Astrocyte of the cerebellum (primary cell): ENCODE measurements around the gene PALLD.

Experiments
- DNase-seq: peaks from one replicate; pipeline ENCODE4 v3.0.0-alpha.2; 2011; ENCODE audit warnings: low read depth
- H3K4me3 ChIP-seq: 2 replicates; pipeline ENCODE4 v1.5.1; 2011; ENCODE audit warnings: mild to moderate bottlenecking, low read depth, low read length, moderate library complexity
- CTCF ChIP-seq: IDR thresholded peaks from 2 replicates; pipeline ENCODE4 v1.5.1; 2012; ENCODE audit warnings: low read length, low read depth, moderate library complexity, mild to moderate bottlenecking; ENCODE audit errors: missing control alignments
- in situ Hi-C: cut with HindIII; loops from 2 replicates; pipeline ENCODE4 v1.10.0; 2017; ENCODE audit warnings: low sequenced_read_pairs

The PALLD gene

GRCh38 chr4:168621806-168622589, 125.1 kb downstream of the PALLD start:
- no peak for TF ChIP-seq CTCF
- in situ Hi-C loops: no loop called here
- H3K4me3 ChIP-seq: no peak overlapping the region
- peak; percentile 97 for DNase-seq

GRCh38 chr4:168622600-168622999, 125.7 kb downstream of the PALLD start:
- TF ChIP-seq CTCF: no peak
- no peak for DNase-seq
- in situ Hi-C loops: no loop called here
- H3K4me3 ChIP-seq: no peak overlapping the region

- no peak for DNase-seq
- in situ Hi-C loops: no loop called here
- no peak for TF ChIP-seq CTCF
- no peak overlapping the region for H3K4me3 ChIP-seq
These were observed 126.2 kb downstream of the PALLD start for GRCh38 chr4:168623011-168623410.

- in situ Hi-C loops: no loop called here
- DNase-seq: no peak
- H3K4me3 ChIP-seq: no peak overlapping the region
- no peak for TF ChIP-seq CTCF
These were observed 126.6 kb downstream of the PALLD start for GRCh38 chr4:168623484-168623883.

- H3K4me3 ChIP-seq: no peak overlapping the region
- TF ChIP-seq CTCF: no peak
- DNase-seq: no peak
- in situ Hi-C loops: no loop called here
These were observed 131.4 kb downstream of the PALLD start for GRCh38 chr4:168628251-168628650.

GRCh38 chr4:168629566-168629965, 132.7 kb downstream of the PALLD start:
- DNase-seq: no peak
- no peak overlapping the region for H3K4me3 ChIP-seq
- no peak for TF ChIP-seq CTCF
- in situ Hi-C loops: no loop called here
